Adrenal gland (tissue), 19 donors: ENCODE data around the gene MIOX. TPM values are rescaled to one million over a fixed set of nuclear protein-coding genes. Genes with fewer than 3 reads are reported as not detected.

ENCODE experiments used
- DNase-seq, 7 donors: peaks; one replicate each; pipeline ENCODE4 v3.0.0-alpha.2; 2019 to 2020
- H3K27ac ChIP-seq, 5 donors: fragments of 200-600 bp; sonication (generic) in 4 of 5; 1 replicate in 3 of 5; 2 replicates in 2 of 5; pipeline versions ENCODE4 v1.5.1 to v1.8.0; 2016 to 2020; ENCODE audit warnings: mild to moderate bottlenecking in 1 of 5
- H3K27me3 ChIP-seq: fragments of 200-600 bp; 2 replicates; pipeline ENCODE4 v1.8.0; 2021
- H3K36me3 ChIP-seq, 2 donors: fragments of 200-600 bp; replicated peaks in 1 of 2; 1 replicate in 1 of 2; 2 replicates in 1 of 2; pipeline versions ENCODE4 v1.5.1 to v1.8.0; 2018 to 2022
- H3K4me1 ChIP-seq, 2 donors: fragments of 200-600 bp; replicated peaks in 1 of 2; 1 replicate in 1 of 2; 2 replicates in 1 of 2; pipeline versions ENCODE4 v1.5.1 to v1.8.0; 2018 to 2021
- H3K4me3 ChIP-seq, 4 donors: fragments of 200-600 bp; sonication (generic) in 3 of 4; one replicate each; pipeline ENCODE4 v1.5.1; 2016 to 2018
- H3K9me3 ChIP-seq, 3 donors: fragments of 200-600 bp; sonication (generic) in 1 of 3; replicated peaks in 1 of 3; 1 replicate in 2 of 3; 2 replicates in 1 of 3; pipeline versions ENCODE4 v1.5.1 to v1.8.0; 2016 to 2021
- POLR2A ChIP-seq, 2 donors: fragments of 450-650 bp; IDR thresholded peaks; one replicate each; pipeline ENCODE4 v1.6.1; 2017; ENCODE audit warnings: antibody characterized with exemption in 2 of 2, mild to moderate bottlenecking in 2 of 2, moderate library complexity in 1 of 2
- WGBS, 4 donors: extraction: QIAGEN DNeasy Blood & Tissue Kit in 2 of 4; methylation state at CpG; one replicate each; pipeline versions ENCODE4 v1.1.5 to v1.1.7; 2013 to 2017; 5-methylcytosine and 5-hydroxymethylcytosine counted together
- intact Hi-C, 2 donors: fragments of 100-400 bp; cut with DNase I; formaldehyde crosslinking; loops; one replicate each; pipeline versions ENCODE4 v1.14.1 to v1.15.0; 2022 to 2023
- long read RNA-seq, 10 donors: library from polyadenylated mRNA in 3 of 10; unstranded in 2 of 10; stranded (forward) in 1 of 10; transcript quantifications; one replicate each; pipeline ENCODE4 v2.0.0 and lab custom pipeline, GENCODE V29; 2021 to 2026
- polyA plus RNA-seq, 3 donors: library from polyadenylated mRNA; stranded (reverse); fragments of 200-250 nt in 2 of 3; fragments of 350-450 nt in 1 of 3; fragmentation: Illumina TruSeq in 1 of 3; extraction: RNeasy Lipid Tissue Mini Kit (QIAGEN cat#74804) in 1 of 3; gene quantifications; one replicate each; pipeline ENCODE4 v1.2.3, GENCODE V29; 2013 to 2014
- total RNA-seq, 9 donors: library from RNA; depleted of rRNA in 4 of 9; stranded (reverse); fragments of >200 nt in 4 of 9; fragments of 120-200 nt in 1 of 9; fragmentation: NEBNext Ultra II Directional in 1 of 9; extraction: Animal tissue kit (Norgen Biotek cat#: 25700) in 1 of 9; gene quantifications; one replicate each; pipeline versions ENCODE4 v1.1.0 to v1.2.4, GENCODE V29; 2013 to 2023
- TF ChIP-seq, protein P1 (sequence below), 6 experiments: fragments of 450-650 bp in 4 of 6; fragments of 200-600 bp in 2 of 6; sonication (generic) in 1 of 6; IDR thresholded peaks; 1 replicate in 5 of 6; 2 replicates in 1 of 6; pipeline versions ENCODE4 v1.5.1 to v1.8.0; 2016 to 2021; ENCODE audit warnings: antibody characterized with exemption in 6 of 6, mild to moderate bottlenecking in 2 of 6, moderate library complexity in 1 of 6
- donor health status: healthy with polysubstance abuse.
- donor health status: Bipolar disorder and iron deficiency.
- donor health status: DM: yes; HTN: yes; CAD: no.
- donor health status: DM: no; HTN: no; CAD: no.
- donor health status: DM: no; HTN: no; CAD: no.
- donor health status: DM: yes; HTN: yes; CAD: no.

Gene MIOX
- total RNA-seq (not detected), polyA plus RNA-seq (not detected)
- long read RNA-seq, donor 1 = 0 reads
- long read RNA-seq, donor 2 = 0 reads
- long read RNA-seq, donor 3 = 0 reads
- long read RNA-seq, donor 4 = 0 reads
- long read RNA-seq, donor 5 = 0 reads
- long read RNA-seq, donor 6 = 0 reads
- long read RNA-seq, donor 7 = 0 reads
- long read RNA-seq, donor 8 = 0 reads
- long read RNA-seq, donor 9 = 0 reads
- long read RNA-seq, donor 10 = 0 reads

DNA sequence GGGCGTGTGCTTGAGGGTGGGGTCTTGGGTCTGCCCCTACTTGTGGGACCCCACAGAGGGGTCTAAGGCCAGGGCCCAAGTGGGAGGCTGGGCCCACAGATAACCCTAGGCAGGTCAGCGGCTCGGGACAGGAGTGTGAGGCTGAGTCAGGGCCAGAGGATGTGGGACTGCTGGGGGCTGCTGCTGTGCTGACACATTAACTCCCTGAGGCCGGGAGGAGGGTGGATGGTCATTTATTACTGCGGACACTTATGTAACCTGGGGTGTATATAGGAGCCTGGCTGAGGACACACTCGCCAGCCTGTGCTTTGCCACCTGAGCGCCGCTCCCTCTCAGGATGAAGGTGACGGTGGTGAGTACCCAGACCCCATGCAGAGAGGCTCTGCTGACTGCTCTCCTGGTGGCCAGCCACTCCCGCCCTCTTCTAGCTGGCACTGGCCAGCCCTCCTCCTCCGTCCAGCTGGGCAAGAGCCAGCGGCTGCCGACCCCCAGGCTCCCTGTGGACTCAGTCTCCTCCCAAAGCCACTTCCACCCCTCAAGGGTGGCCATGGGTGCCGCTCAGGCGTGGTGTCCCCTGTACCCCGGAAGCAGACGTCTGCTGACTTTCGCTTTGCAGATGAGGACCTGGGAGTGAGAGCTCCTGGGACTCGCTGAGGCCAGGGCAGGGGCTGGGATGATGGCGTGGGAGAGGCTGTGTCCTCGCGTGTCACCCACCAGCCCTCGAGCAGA, at the start of gene MIOX:
MIOX (plus strand) TSS at position 299 of the 729 bp plus-strand sequence; CDS start at position 338, 39 bp downstream.
- Histone ChIP-seq H3K4me3 (no peak within 1 kb of the TSS), H3K27ac (no peak within 1 kb of the TSS), H3K4me1 (peaks cover 0 to 6% of the 10 kb centered on the region in 2 donors), H3K9me3 (no peaks in the 10 kb centered on the region), H3K36me3 (no peaks in the 10 kb centered on the region), H3K27me3 (peaks cover 18% of the 10 kb centered on the region)
- intact Hi-C loops = no loop called here
- TF ChIP-seq, protein P1, sequence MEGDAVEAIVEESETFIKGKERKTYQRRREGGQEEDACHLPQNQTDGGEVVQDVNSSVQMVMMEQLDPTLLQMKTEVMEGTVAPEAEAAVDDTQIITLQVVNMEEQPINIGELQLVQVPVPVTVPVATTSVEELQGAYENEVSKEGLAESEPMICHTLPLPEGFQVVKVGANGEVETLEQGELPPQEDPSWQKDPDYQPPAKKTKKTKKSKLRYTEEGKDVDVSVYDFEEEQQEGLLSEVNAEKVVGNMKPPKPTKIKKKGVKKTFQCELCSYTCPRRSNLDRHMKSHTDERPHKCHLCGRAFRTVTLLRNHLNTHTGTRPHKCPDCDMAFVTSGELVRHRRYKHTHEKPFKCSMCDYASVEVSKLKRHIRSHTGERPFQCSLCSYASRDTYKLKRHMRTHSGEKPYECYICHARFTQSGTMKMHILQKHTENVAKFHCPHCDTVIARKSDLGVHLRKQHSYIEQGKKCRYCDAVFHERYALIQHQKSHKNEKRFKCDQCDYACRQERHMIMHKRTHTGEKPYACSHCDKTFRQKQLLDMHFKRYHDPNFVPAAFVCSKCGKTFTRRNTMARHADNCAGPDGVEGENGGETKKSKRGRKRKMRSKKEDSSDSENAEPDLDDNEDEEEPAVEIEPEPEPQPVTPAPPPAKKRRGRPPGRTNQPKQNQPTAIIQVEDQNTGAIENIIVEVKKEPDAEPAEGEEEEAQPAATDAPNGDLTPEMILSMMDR (IDR thresholded peaks at IDR 0.05) = no peak
- TF ChIP-seq POLR2A (IDR thresholded peaks at IDR 0.05) = no peak
- WGBS, 4 donors = 69 to 79% (median 77%) methylated on average over 12 to 23 of the region's 23 CpGs
- no peak for DNase-seq

DNA sequence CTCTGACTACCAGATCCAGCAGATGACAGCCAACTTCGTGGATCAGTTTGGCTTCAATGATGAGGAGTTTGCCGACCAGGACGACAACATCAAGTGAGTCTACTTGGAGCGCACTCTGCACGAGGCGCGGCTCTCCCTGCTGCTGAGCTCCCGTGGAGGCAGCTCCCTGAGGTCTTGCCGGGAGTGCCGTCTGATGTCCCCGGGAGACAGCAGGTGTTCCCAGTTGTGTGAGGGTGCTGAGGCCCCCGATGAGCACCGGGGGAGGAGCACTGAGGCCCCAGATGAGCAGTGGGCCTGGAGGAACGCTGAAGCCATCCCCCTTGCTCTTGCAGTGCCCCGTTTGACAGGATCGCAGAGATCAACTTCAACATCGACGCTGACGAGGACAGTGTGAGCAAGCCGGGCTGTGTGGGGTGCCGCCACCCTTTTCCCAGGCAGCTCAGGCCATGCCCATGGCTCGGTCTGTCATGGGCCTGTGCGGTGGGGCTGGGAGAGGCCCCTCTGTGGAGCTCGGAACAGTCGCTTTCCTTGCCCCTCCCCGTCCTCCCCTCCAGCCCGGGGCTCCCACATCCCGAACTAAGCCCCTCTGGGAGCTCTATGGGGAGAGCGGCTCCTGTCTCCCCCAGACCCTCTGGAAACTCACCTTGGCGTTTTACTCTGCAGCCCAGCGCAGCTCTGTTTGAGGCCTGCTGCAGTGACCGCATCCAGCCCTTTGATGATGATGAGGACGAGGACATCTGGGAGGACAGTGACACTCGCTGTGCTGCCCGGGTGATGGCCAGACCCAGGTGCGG, 49.0 kb upstream of the MIOX start:
- H3K36me3 ChIP-seq = peaks cover 0 to 73% of the 10 kb centered on the region in 2 donors
- H3K27ac ChIP-seq = no peak overlapping the region
- no peak overlapping the region for H3K4me3 ChIP-seq
- intact Hi-C loops = no loop called here
- no peak for TF ChIP-seq POLR2A (IDR thresholded peaks at IDR 0.05)
- TF ChIP-seq, protein P1 (IDR thresholded peaks at IDR 0.05) = no peak
- H3K9me3 ChIP-seq = no peaks in the 10 kb centered on the region
- DNase-seq = no peak
- H3K4me1 ChIP-seq = no peaks in the 10 kb centered on the region
- no peaks in the 10 kb centered on the region for H3K27me3 ChIP-seq
- 90 to 94% (median 93%) methylated on average over 27 to 36 of the region's 36 CpGs for WGBS, 4 donors

DNA sequence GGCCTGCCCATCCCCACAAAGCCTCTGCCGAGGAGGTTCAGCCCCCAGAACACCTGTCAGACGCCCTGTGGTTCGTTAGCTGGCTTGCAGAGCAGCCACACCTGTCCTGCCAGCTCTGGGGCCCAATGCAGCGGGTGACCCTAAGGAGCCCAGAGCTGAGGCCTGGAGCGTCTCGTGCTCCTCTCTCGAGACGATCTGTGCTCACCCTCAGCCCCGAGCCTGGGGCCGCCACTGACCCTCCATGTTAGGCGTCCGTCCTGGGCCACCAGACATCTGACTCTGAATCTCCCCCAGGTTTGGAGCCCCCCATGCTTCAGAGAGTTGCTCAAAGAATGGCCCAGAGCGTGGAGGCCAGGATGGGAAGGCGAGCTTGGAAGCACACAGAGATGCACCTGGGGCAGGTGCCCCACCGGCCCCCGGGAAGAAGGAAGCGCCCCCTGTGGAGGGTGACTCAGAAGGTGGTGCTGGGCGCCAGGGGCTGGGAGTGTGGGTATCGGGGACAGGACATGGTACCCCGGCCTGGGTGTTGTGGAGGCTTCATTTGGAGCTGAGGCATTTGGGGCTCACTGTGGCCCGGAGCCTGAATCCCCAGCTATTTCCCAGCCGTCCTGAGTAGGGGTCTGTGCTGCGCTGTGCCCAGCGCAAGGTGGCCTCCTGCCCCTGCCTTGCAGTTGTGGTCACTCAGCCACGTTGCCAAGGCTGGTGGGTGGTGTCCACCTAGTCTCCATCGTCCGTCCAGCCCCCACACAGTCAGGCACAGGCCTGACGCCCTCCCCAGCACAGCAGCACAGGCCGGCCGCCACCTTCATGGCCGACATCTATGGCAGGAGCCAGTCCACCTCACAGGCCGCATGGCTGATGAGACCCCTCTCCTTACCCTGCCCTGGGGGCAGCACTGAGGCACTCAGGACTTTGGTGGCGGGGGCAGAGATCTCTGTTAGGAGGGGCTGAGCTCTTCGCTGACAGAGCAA, 48.1 kb upstream of the MIOX start:
- DNase-seq = no peak
- no peak for TF ChIP-seq POLR2A (IDR thresholded peaks at IDR 0.05)
- peaks cover under 1 to 1% of the 10 kb centered on the region in 2 donors for H3K4me1 ChIP-seq
- WGBS, 4 donors = 79 to 90% (median 86%) methylated on average over 23 to 34 of the region's 34 CpGs
- H3K4me3 ChIP-seq = no peak overlapping the region
- H3K9me3 ChIP-seq = no peaks in the 10 kb centered on the region
- intact Hi-C loops = no loop called here
- H3K27ac ChIP-seq = peak overlapping the region in 1 of 5 donors; percentile 75
- H3K27me3 ChIP-seq = no peaks in the 10 kb centered on the region
- peaks cover 0 to 70% of the 10 kb centered on the region in 2 donors for H3K36me3 ChIP-seq

DNA sequence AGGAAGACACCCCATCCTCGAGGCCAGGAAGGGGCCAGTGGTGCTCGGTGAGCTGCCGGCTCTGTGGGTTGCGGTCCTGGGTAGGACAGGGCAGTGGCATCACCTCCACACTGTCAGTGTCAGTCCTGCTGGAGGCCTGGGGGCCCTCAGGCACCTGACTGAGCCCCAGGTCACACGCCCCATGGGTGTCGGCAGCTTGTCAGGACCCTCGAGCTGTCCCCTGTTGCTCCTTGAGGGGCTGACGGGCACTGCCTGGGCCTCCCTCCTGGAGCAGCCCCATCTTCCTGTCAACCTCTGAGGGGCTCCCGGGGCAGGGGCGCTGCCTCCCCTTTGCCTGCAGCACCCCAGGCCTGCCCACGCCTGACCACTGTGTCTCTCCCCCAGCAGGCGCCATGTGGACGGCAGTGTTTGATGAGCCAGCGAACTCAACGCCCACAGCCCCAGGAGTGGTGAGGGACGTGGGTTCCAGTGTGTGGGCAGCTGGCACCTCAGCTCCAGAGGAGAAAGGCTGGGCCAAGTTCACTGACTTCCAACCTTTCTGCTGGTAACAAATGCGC, 47.3 kb upstream of the MIOX start:
- no peaks in the 10 kb centered on the region for H3K27me3 ChIP-seq
- peak overlapping the region in 2 of 5 donors; percentile 34 to 75 for H3K27ac ChIP-seq
- no peaks in the 10 kb centered on the region for H3K9me3 ChIP-seq
- no peak overlapping the region for H3K4me3 ChIP-seq
- H3K36me3 ChIP-seq = peaks cover 0 to 74% of the 10 kb centered on the region in 2 donors
- intact Hi-C loops = no loop called here
- no peak for DNase-seq
- TF ChIP-seq, protein P1 (IDR thresholded peaks at IDR 0.05) = no peak
- no peak for TF ChIP-seq POLR2A (IDR thresholded peaks at IDR 0.05)
- H3K4me1 ChIP-seq = peaks cover 8 to 9% of the 10 kb centered on the region in 2 donors
- WGBS, 4 donors = 79 to 87% (median 81%) methylated on average over 3 to 17 of the region's 17 CpGs
